GM19043 (cell line): ENCODE results near the gene GPX3.
A peak's percentile ranks its signal among the peaks of the same experiment; 100 is the strongest.

Experiments
- ATAC-seq: cut with Tn5 transposase; IDR thresholded peaks from one replicate; pipeline ENCODE4 v1.9.1; 2021; ENCODE audit warnings: low read depth; ENCODE audit not compliant: unreplicated experiment

The GPX3 gene

GRCh38 chr5:151020304-151021110, at the start of gene GPX3:
GPX3 (plus strand) TSS chr5:151020591; CDS start chr5:151020655, 64 bp downstream.
- peak; percentile 81 for ATAC-seq

GRCh38 chr5:150978590-150978989, 41.8 kb upstream of the GPX3 start:
- ATAC-seq = no peak

GRCh38 chr5:150987746-150988145, 32.6 kb upstream of the GPX3 start:
- ATAC-seq = no peak

GRCh38 chr5:150989695-150990094, 30.7 kb upstream of the GPX3 start:
- ATAC-seq = no peak

GRCh38 chr5:150992705-150993104, 27.7 kb upstream of the GPX3 start:
- ATAC-seq = no peak

- ATAC-seq = no peak
Measured at GRCh38 chr5:150993422-150993821, 27.0 kb upstream of the GPX3 start.

- no peak for ATAC-seq
Measured at GRCh38 chr5:150993826-150994412, 26.5 kb upstream of the GPX3 start.

GRCh38 chr5:150999704-151000442, 20.5 kb upstream of the GPX3 start:
- ATAC-seq = no peak

- no peak for ATAC-seq
Measured at GRCh38 chr5:151001436-151001835, 19.0 kb upstream of the GPX3 start.

- ATAC-seq = no peak
Measured at GRCh38 chr5:151002250-151002649, 18.1 kb upstream of the GPX3 start.

- ATAC-seq = no peak
Measured at GRCh38 chr5:151002681-151003502, 17.5 kb upstream of the GPX3 start.

- ATAC-seq = no peak
Measured at GRCh38 chr5:151003503-151003860, 16.9 kb upstream of the GPX3 start.

- ATAC-seq = no peak
Measured at GRCh38 chr5:151004499-151004898, 15.9 kb upstream of the GPX3 start.

- ATAC-seq = no peak
Measured at GRCh38 chr5:151005187-151005949, 15.0 kb upstream of the GPX3 start.

- no peak for ATAC-seq
Measured at GRCh38 chr5:151005950-151006576, 14.3 kb upstream of the GPX3 start.

- no peak for ATAC-seq
Measured at GRCh38 chr5:151006704-151007334, 13.6 kb upstream of the GPX3 start.

- ATAC-seq = no peak
Measured at GRCh38 chr5:151007430-151008209, 12.8 kb upstream of the GPX3 start.

- no peak for ATAC-seq
Measured at GRCh38 chr5:151008210-151008491, 12.2 kb upstream of the GPX3 start.

- no peak for ATAC-seq
Measured at GRCh38 chr5:151008906-151009305, 11.5 kb upstream of the GPX3 start.
